HCT116 (cell line): ENCODE results near the gene LHFPL6. TPM values are rescaled to one million over a fixed set of nuclear protein-coding genes. Genes with fewer than 3 reads are reported as not detected.

ENCODE experiments used
- ATAC-seq: fragments of 200-7000 bp; cut with Tn5 transposase; 2 replicates; pipeline ENCODE4 v1.9.1; 2020; ENCODE audit warnings: mild to moderate bottlenecking, moderate library complexity
- BruUV-seq: library from RNA; stranded (reverse); fragments of 400-500 nt; replicated peaks from 2 replicates; lab custom pipeline; 2021; lab: Mats Ljungman, UMichigan
- CTCF ChIA-PET: fragments of 300-600 bp; sonication (Branson Sonifier 250); formaldehyde crosslinking; loops from one replicate; lab custom pipeline; 2021; ENCODE audit warnings: antibody characterized with exemption; lab: Charles Lee
- POLR2A ChIA-PET: fragments of 300-600, 350-600 bp; sonication (Branson Sonifier 250); formaldehyde crosslinking; loops from one replicate; lab custom pipeline; 2021; ENCODE audit warnings: antibody characterized with exemption; lab: Charles Lee
- RAD21 ChIA-PET, 2 experiments: fragments of 300-600 bp; sonication (Branson Sonifier 250); formaldehyde crosslinking; loops; one replicate each; lab custom pipeline; 2023; ENCODE audit warnings: low total read pairs in 2 of 2; ENCODE audit not compliant: uncharacterized antibody in 2 of 2, unreplicated experiment in 2 of 2, low non-redundant PET in 1 of 2; lab: Charles Lee
- DNase-seq: peaks from one replicate; pipeline ENCODE4 v3.0.0-alpha.2; 2010; ENCODE audit warnings: low read depth, low spot score
- H2AFZ ChIP-seq: fragments of 200-600 bp; shearing (Covaris generic), sonication (generic); 2 replicates; pipeline ENCODE4 v1.6.1; 2017; ENCODE audit warnings: low read depth, mixed run types, mixed read lengths, antibody characterized with exemption, low read length; ENCODE audit not compliant: poor library complexity, severe bottlenecking
- H3K27ac ChIP-seq: 2 replicates; pipeline ENCODE4 v1.5.1; 2012; ENCODE audit warnings: low read depth, low read length
- H3K27me3 ChIP-seq: fragments of 200-600 bp; sonication (generic); 2 replicates; pipeline ENCODE4 v1.6.1; 2016; ENCODE audit warnings: mixed run types, low read length, mixed read lengths; ENCODE audit not compliant: insufficient read depth
- H3K36me3 ChIP-seq, 2 experiments: fragments of 200-500 bp in 1 of 2; fragments of 200-600 bp in 1 of 2; sonication (Bioruptor generic) in 1 of 2; sonication (generic) in 1 of 2; 2 replicates each; pipeline versions ENCODE4 v1.5.1 to v1.6.1; 2014 to 2016; ENCODE audit warnings: low read length in 2 of 2, inconsistent platforms in 1 of 2, mixed read lengths in 1 of 2, mixed run types in 1 of 2; ENCODE audit not compliant: insufficient read depth in 2 of 2, control insufficient read depth in 1 of 2
- H3K4me1 ChIP-seq, 2 experiments: fragments of 200-600 bp in 1 of 2; sonication (generic) in 1 of 2; 2 replicates each; pipeline versions ENCODE4 v1.5.1 to v1.6.1; 2012 to 2017; ENCODE audit warnings: low read length in 2 of 2, inconsistent platforms in 1 of 2, mild to moderate bottlenecking in 1 of 2, mixed read lengths in 1 of 2, mixed run types in 1 of 2, moderate library complexity in 1 of 2; ENCODE audit not compliant: insufficient read depth in 2 of 2, control insufficient read depth in 1 of 2
- H3K4me2 ChIP-seq: fragments of 200-600 bp; sonication (generic); 2 replicates; pipeline ENCODE4 v1.6.1; 2017; ENCODE audit warnings: mixed run types, low read length, mixed read lengths
- H3K4me3 ChIP-seq, 2 experiments: fragments of 200-600 bp in 1 of 2; sonication (generic) in 1 of 2; replicated peaks in 1 of 2; 2 replicates each; pipeline ENCODE4 v1.5.1; 2011 to 2016; ENCODE audit warnings: low read length in 2 of 2, control low read depth in 1 of 2, low read depth in 1 of 2, mild to moderate bottlenecking in 1 of 2, mixed read lengths in 1 of 2, mixed run types in 1 of 2
- H3K79me2 ChIP-seq: fragments of 200-600 bp; sonication (generic); 2 replicates; pipeline ENCODE4 v1.6.1; 2017; ENCODE audit warnings: mild to moderate bottlenecking, mixed run types, low read length, moderate library complexity, mixed read lengths; ENCODE audit not compliant: insufficient read depth
- H3K9ac ChIP-seq: fragments of 200-600 bp; sonication (generic); 2 replicates; pipeline ENCODE4 v1.6.1; 2016; ENCODE audit warnings: low read length, mixed read lengths
- H3K9me2 ChIP-seq: fragments of 200-600 bp; sonication (generic), shearing (Covaris generic); 2 replicates; pipeline ENCODE4 v1.6.1; 2017; ENCODE audit warnings: mixed run types, mild to moderate bottlenecking, moderate library complexity; ENCODE audit not compliant: insufficient read depth
- H3K9me3 ChIP-seq, 2 experiments: fragments of 200-500 bp in 1 of 2; fragments of 200-600 bp in 1 of 2; sonication (Bioruptor generic) in 1 of 2; sonication (generic) in 1 of 2; 2 replicates each; pipeline ENCODE4 v1.6.1; 2014 to 2017; ENCODE audit warnings: low read length in 2 of 2, mixed read lengths in 2 of 2, inconsistent platforms in 1 of 2, low read depth in 1 of 2, mild to moderate bottlenecking in 1 of 2, mixed run types in 1 of 2, moderate library complexity in 1 of 2; ENCODE audit not compliant: control insufficient read depth in 1 of 2, insufficient read depth in 1 of 2
- H4K20me1 ChIP-seq: fragments of 200-600 bp; sonication (generic), shearing (Covaris generic); 2 replicates; pipeline ENCODE4 v1.6.1; 2017; ENCODE audit warnings: mixed run types, mild to moderate bottlenecking, moderate library complexity; ENCODE audit not compliant: insufficient read depth
- ATF3 ChIP-seq: IDR thresholded peaks from 2 replicates; pipeline ENCODE4 v1.6.1; 2012
- CBX3 ChIP-seq: IDR thresholded peaks from 2 replicates; pipeline ENCODE4 v1.6.1; 2012; ENCODE audit warnings: low read depth
- EGR1 ChIP-seq: IDR thresholded peaks from 2 replicates; pipeline ENCODE4 v1.6.1; 2012; ENCODE audit warnings: low read depth
- ELF1 ChIP-seq: IDR thresholded peaks from 2 replicates; pipeline ENCODE4 v1.6.1; 2012; ENCODE audit warnings: low read depth, borderline replicate concordance
- FOSL1 ChIP-seq: IDR thresholded peaks from 2 replicates; pipeline ENCODE4 v1.6.1; 2012; ENCODE audit warnings: low read depth
- MAX ChIP-seq: IDR thresholded peaks from 2 replicates; pipeline ENCODE4 v1.6.1; 2012
- POLR2A ChIP-seq: IDR thresholded peaks from 2 replicates; pipeline ENCODE4 v1.7.0; 2011; ENCODE audit warnings: borderline replicate concordance; ENCODE audit not compliant: insufficient read depth, insufficient read length; ENCODE audit errors: extremely low read depth
- POLR2AphosphoS5 ChIP-seq: IDR thresholded peaks from 2 replicates; pipeline ENCODE4 v1.6.1; 2011; ENCODE audit warnings: mild to moderate bottlenecking, low read depth, low read length, moderate library complexity
- RAD21 ChIP-seq: IDR thresholded peaks from 2 replicates; pipeline ENCODE4 v1.6.1; 2012; ENCODE audit warnings: low read depth, mild to moderate bottlenecking
- REST ChIP-seq: IDR thresholded peaks from 2 replicates; pipeline ENCODE4 v1.6.1; 2012; ENCODE audit warnings: low read depth
- SIN3A ChIP-seq: IDR thresholded peaks from 2 replicates; pipeline ENCODE4 v1.6.1; 2012; ENCODE audit warnings: low read depth
- SP1 ChIP-seq: IDR thresholded peaks from 2 replicates; pipeline ENCODE4 v1.6.1; 2012; ENCODE audit warnings: low read depth
- TCF7L2 ChIP-seq: IDR thresholded peaks from 2 replicates; pipeline ENCODE4 v1.7.0; 2011; ENCODE audit warnings: borderline replicate concordance, inconsistent platforms; ENCODE audit not compliant: insufficient read depth, insufficient read length; ENCODE audit errors: extremely low read depth
- YY1 ChIP-seq: IDR thresholded peaks from 2 replicates; pipeline ENCODE4 v1.6.1; 2011; ENCODE audit warnings: low read length, low read depth, moderate library complexity, mild to moderate bottlenecking; ENCODE audit not compliant: insufficient replicate concordance; ENCODE audit errors: extremely low read depth
- ZFX ChIP-seq: fragments of 450-650 bp; IDR thresholded peaks from 2 replicates; pipeline ENCODE4 v1.6.1; 2017
- ZNF274 ChIP-seq: fragments of 200-500 bp; sonication (Bioruptor generic); IDR thresholded peaks from 2 replicates; pipeline ENCODE4 v1.6.1; 2014; ENCODE audit warnings: mild to moderate bottlenecking, low read depth, low read length, inconsistent platforms
- intact Hi-C: fragments of 100-400 bp; cut with micrococcal nuclease; formaldehyde crosslinking; loops from 2 replicates; pipeline ENCODE4 v1.10.0; 2022
- total RNA-seq: library from RNA; stranded (reverse); gene quantifications from one replicate; pipeline ENCODE4 v1.2.1, GENCODE V29; 2021; ENCODE audit not compliant: unreplicated experiment

LHFPL6 gene
- total RNA-seq, 1 experiment from 2014 or later, result 0.22 TPM

- no peak overlapping the region for H3K9ac ChIP-seq
- H3K9me2 ChIP-seq, result no peaks in the 10 kb centered on the region
- no peak for DNase-seq
- no peak overlapping the region for H3K4me3 ChIP-seq
- POLR2A ChIA-PET, result no interaction called here
- CTCF ChIA-PET, result no interaction called here
- TF ChIP-seq ZFX (no peak), ELF1 (no peak)
- peaks cover 22% of the 10 kb centered on the region for H3K27me3 ChIP-seq
- H3K27ac ChIP-seq, result no peak overlapping the region
- intact Hi-C loops, result no loop called here
- RAD21 ChIA-PET, result interaction anchor here in 1 of 2 experiments (1.0 kb wide), 1 partner anchor 247 kb away, joined by 3 read pairs; no protein-coding TSS in a partner anchor
- H2AFZ ChIP-seq, result no peak overlapping the region
- BruUV-seq, result no TSS peak
- H3K4me1 ChIP-seq, result 0 out of 4 replicates have a peak, but pooled peaks cover 0 to 2% of the 10 kb centered on the region in 2 experiments
- no peaks in the 10 kb centered on the region for H3K9me3 ChIP-seq
- no peaks in the 10 kb centered on the region for H4K20me1 ChIP-seq
- H3K79me2 ChIP-seq, result no peaks in the 10 kb centered on the region
- no peak for ATAC-seq
- no peaks in the 10 kb centered on the region for H3K36me3 ChIP-seq
- no peak overlapping the region for H3K4me2 ChIP-seq
Observed at GRCh38 chr13:39365879-39366278, 237.1 kb downstream of the LHFPL6 start.

GRCh38 chr13:39364947-39365468 lies 238.0 kb downstream of the LHFPL6 start:
- H4K20me1 ChIP-seq, result no peaks in the 10 kb centered on the region
- no peaks in the 10 kb centered on the region for H3K79me2 ChIP-seq
- H2AFZ ChIP-seq, result no peak overlapping the region
- DNase-seq (peak; percentile 0), ATAC-seq (peak; percentile 83)
- H3K27me3 ChIP-seq, result peaks cover 13% of the 10 kb centered on the region
- H3K9ac ChIP-seq, result no peak overlapping the region
- no peak overlapping the region for H3K4me2 ChIP-seq
- ChIA-PET CTCF (no interaction called here), RAD21 (interaction anchor here in 1 of 2 experiments (1.0 kb wide), 1 partner anchor 248 kb away, joined by 3 read pairs; no protein-coding TSS in a partner anchor), POLR2A (interaction anchor here (0.6 kb wide), 1 partner anchor 33 kb away, joined by 4 read pairs; no protein-coding TSS in a partner anchor)
- H3K4me1 ChIP-seq, result 0 out of 4 replicates have a peak, but pooled peaks cover 0 to 2% of the 10 kb centered on the region in 2 experiments
- intact Hi-C loops, result no loop called here
- H3K4me3 ChIP-seq, result no peak overlapping the region
- no peaks in the 10 kb centered on the region for H3K9me3 ChIP-seq
- BruUV-seq, result no TSS peak
- TF ChIP-seq REST, result no peak
- TF ChIP-seq POLR2AphosphoS5, result no peak
- no peak for TF ChIP-seq MAX
- no peak for TF ChIP-seq SIN3A
- TF ChIP-seq RAD21, result no peak
- no peak for TF ChIP-seq CBX3
- no peak for TF ChIP-seq YY1
- no peak for TF ChIP-seq ZNF274
- TF ChIP-seq ATF3, result no peak
- TF ChIP-seq POLR2A, result no peak
- TF ChIP-seq TCF7L2, result no peak
- TF ChIP-seq ELF1, result no peak
- TF ChIP-seq FOSL1, result no peak
- TF ChIP-seq SP1, result no peak
- no peak for TF ChIP-seq EGR1
- no peaks in the 10 kb centered on the region for H3K36me3 ChIP-seq
- no peak overlapping the region for H3K27ac ChIP-seq
- H3K9me2 ChIP-seq, result no peaks in the 10 kb centered on the region
